Measurements from ENCODE around the gene VPS13D. TPM values are rescaled to one million over a fixed set of nuclear protein-coding genes. Genes with fewer than 3 reads are reported as not detected.

Gene VPS13D
- total RNA-seq, 1 experiment from 2014 or later, result 31.6 TPM

DNA sequence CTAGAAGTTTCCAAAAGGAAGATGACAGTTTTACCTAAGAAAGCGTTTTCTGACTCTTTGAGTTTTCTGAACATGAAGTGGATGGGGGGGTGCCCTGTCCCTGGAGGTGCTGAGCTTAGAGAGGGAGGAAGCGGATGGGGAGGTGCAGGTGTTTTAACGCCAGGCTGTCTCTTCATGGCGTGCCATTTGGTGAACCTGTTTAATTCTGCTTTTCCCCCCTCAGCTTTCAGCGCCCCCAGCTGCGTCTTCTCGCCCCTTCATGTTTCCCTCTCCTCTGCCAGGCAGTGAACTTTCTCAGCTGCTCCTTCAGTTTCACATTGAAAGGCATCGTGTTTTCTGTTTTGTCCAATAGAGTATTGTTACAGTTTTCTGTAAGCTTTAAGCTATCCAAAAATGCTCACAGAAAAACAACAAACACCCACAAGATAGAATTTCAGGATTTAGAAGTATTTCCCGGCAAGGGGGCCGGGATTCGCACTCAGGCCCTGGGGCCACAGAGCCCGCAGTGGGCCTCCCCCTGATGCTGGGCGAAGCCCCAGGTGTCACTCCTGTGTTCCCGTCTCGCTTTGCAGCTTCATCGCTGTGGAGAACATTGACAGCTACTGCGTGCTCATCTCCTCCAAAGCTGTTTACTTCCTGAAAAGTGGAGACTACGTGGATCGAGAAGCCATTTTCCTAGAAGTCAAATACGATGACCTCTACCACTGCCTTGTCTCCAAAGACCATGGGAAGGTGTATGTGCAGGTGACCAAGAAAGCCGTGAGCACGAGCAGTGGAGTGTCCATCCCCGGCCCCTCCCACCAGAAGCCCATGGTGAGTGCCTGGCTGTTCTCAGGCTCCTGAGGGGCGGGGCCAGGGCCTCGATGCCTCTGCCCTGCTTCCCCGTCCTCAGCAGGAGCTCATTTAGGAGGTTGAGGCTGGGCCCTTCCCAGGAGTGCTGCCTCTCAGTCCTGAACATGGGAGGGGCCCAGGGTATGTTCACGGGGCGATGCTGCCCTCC is 276.8 kb downstream of the VPS13D start (continued):
- TF ChIP-seq, protein P1, sequence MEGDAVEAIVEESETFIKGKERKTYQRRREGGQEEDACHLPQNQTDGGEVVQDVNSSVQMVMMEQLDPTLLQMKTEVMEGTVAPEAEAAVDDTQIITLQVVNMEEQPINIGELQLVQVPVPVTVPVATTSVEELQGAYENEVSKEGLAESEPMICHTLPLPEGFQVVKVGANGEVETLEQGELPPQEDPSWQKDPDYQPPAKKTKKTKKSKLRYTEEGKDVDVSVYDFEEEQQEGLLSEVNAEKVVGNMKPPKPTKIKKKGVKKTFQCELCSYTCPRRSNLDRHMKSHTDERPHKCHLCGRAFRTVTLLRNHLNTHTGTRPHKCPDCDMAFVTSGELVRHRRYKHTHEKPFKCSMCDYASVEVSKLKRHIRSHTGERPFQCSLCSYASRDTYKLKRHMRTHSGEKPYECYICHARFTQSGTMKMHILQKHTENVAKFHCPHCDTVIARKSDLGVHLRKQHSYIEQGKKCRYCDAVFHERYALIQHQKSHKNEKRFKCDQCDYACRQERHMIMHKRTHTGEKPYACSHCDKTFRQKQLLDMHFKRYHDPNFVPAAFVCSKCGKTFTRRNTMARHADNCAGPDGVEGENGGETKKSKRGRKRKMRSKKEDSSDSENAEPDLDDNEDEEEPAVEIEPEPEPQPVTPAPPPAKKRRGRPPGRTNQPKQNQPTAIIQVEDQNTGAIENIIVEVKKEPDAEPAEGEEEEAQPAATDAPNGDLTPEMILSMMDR (IDR thresholded peaks at IDR 0.05 in 2 of 3, conservative IDR thresholded peaks at IDR 0.05 in 1 of 3; ENCODE audit: borderline replicate concordance in 1 of 3, insufficient read depth in 1 of 3, low read depth in 2 of 3, low read length in 2 of 3), result no peak

DNA sequence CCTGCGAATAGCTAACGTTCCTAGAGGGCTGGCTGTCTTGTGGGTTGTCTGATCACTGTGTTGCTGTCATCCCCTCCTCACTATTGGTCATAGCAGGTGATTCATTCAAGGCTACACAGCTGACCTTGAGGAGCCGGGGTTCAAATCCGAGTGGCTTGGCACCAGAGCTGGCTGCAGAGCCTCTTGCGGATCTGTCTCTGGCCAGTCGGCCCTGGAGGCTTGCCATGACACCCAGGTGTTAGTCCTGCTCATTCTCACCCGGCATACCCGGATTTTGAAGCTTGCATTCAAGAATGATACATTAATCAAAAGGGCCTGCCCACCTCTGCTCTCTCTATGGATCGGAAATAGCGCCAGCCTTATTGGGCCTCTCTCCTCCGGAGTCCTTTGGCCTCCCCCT is 277.8 kb downstream of the VPS13D start:
- H3K27ac ChIP-seq (ENCODE audit: low read depth, low read length), result no peak overlapping the region
- H3K4me1 ChIP-seq (ENCODE audit: control insufficient read depth in 1 of 2, insufficient read depth in 2 of 2, low read length in 2 of 2), result peaks cover 10 to 30% of the 10 kb centered on the region in 2 experiments
- H3K9ac ChIP-seq (ENCODE audit: low read length), result no peak overlapping the region
- BruUV-seq (replicated peaks), result no TSS peak
- DNase-seq (ENCODE audit: low read depth, low spot score), result no peak
- CTCF ChIA-PET, result no interaction called here
- no peak for ATAC-seq
- H3K36me3 ChIP-seq (ENCODE audit: control insufficient read depth in 1 of 2, insufficient read depth in 2 of 2, low read length in 2 of 2), result no peaks in the 10 kb centered on the region
- no peaks in the 10 kb centered on the region for H3K79me2 ChIP-seq (ENCODE audit: insufficient read depth, low read length)
- no peaks in the 10 kb centered on the region for H3K9me3 ChIP-seq (ENCODE audit: control insufficient read depth in 1 of 2, insufficient read depth in 1 of 2, low read depth in 1 of 2, low read length in 2 of 2)
- H3K9me2 ChIP-seq (ENCODE audit: insufficient read depth), result no peaks in the 10 kb centered on the region
- no peak overlapping the region for H3K4me2 ChIP-seq (ENCODE audit: low read length)
- no peak overlapping the region for H3K4me3 ChIP-seq (replicated peaks in 1 of 2; ENCODE audit: low read depth in 1 of 2, low read length in 2 of 2)
- H3K27me3 ChIP-seq (ENCODE audit: insufficient read depth, low read length), result no peaks in the 10 kb centered on the region
- RAD21 ChIA-PET (ENCODE audit: low non-redundant PET in 1 of 2, low total read pairs in 2 of 2, uncharacterized antibody in 2 of 2, unreplicated experiment in 2 of 2), result no interaction called here
- intact Hi-C loops (cut with micrococcal nuclease), result no loop called here
- POLR2A ChIA-PET, result no interaction called here
- no peaks in the 10 kb centered on the region for H4K20me1 ChIP-seq (ENCODE audit: insufficient read depth)
- H2AFZ ChIP-seq (ENCODE audit: low read depth, low read length, poor library complexity, severe bottlenecking), result no peak overlapping the region
- no peak for TF ChIP-seq CEBPB (IDR thresholded peaks at IDR 0.05; ENCODE audit: low read depth)
- no peak for TF ChIP-seq POLR2A (IDR thresholded peaks at IDR 0.05; ENCODE audit: borderline replicate concordance, extremely low read depth, insufficient read depth, insufficient read length)
- TF ChIP-seq SP1 (IDR thresholded peaks at IDR 0.05; ENCODE audit: low read depth), result no peak
- TF ChIP-seq, protein P2, sequence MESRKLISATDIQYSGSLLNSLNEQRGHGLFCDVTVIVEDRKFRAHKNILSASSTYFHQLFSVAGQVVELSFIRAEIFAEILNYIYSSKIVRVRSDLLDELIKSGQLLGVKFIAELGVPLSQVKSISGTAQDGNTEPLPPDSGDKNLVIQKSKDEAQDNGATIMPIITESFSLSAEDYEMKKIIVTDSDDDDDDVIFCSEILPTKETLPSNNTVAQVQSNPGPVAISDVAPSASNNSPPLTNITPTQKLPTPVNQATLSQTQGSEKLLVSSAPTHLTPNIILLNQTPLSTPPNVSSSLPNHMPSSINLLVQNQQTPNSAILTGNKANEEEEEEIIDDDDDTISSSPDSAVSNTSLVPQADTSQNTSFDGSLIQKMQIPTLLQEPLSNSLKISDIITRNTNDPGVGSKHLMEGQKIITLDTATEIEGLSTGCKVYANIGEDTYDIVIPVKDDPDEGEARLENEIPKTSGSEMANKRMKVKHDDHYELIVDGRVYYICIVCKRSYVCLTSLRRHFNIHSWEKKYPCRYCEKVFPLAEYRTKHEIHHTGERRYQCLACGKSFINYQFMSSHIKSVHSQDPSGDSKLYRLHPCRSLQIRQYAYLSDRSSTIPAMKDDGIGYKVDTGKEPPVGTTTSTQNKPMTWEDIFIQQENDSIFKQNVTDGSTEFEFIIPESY (IDR thresholded peaks at IDR 0.05; ENCODE audit: extremely low read depth, insufficient replicate concordance, low read length), result no peak
- no peak for TF ChIP-seq ZNF274 (IDR thresholded peaks at IDR 0.05; ENCODE audit: low read depth, low read length)
- TF ChIP-seq EZH2phosphoT487 (IDR thresholded peaks at IDR 0.05; ENCODE audit: borderline replicate concordance), result no peak
- TF ChIP-seq SIN3A (IDR thresholded peaks at IDR 0.05; ENCODE audit: low read depth), result no peak
- TF ChIP-seq ELF1 (IDR thresholded peaks at IDR 0.05; ENCODE audit: borderline replicate concordance, low read depth), result no peak
- TF ChIP-seq RAD21 (IDR thresholded peaks at IDR 0.05; ENCODE audit: low read depth), result no peak
- TF ChIP-seq ZFX (IDR thresholded peaks at IDR 0.05), result no peak
- no peak for TF ChIP-seq TCF7L2 (IDR thresholded peaks at IDR 0.05; ENCODE audit: borderline replicate concordance, extremely low read depth, insufficient read depth, insufficient read length)

Data from HCT116 (cell line).